HG03108 (cell line): ENCODE data around the gene C17orf107.
"Not testable (repeated sequence)": the region's sequence is repeated elsewhere in the genome, so short reads cannot be mapped to it uniquely, and the experiment has no call there.

Source experiments
- ATAC-seq: cut with Tn5 transposase; IDR thresholded peaks from one replicate; pipeline ENCODE4 v1.9.1; 2021; ENCODE audit warnings: moderate library complexity; ENCODE audit not compliant: unreplicated experiment

The C17orf107 gene

DNA sequence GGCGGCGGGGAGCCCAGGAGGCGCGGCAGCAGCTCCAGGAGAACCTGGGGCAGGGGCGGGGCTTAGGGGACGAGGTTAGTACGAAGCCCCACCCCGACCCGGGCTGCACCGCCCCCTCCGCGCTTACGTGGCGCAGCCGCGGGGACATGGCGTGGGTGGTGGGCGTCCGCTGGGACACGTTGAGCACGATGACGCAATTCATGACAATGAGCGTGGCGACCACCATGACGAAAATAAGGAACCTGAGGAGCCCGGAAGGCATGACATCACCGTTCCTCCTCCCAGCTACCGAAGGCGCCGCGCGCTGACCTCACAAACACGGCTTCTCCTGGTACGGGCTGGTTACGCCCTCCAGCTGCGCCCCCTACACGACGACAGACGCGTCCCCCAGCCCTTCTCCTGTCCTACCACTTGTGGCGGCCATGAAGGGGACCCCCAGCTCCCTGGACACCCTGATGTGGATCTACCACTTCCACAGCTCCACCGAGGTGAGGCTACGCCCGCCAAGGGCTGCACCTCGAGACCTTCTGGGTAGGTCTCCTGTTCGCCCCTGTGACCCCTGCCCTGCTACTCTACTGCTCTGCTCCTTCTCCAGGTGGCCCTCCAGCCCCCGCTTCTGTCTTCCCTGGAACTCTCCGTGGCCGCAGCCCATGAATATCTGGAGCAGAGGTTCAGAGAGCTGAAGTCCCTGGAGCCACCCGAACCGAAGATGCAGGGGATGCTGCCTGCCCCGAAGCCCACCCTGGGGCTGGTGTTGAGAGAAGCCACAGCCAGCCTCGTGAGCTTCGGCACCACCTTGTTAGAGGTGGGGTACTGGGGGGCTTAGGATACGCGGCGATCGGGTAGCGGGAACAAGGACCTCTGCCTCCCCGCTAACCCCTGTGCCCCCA lies at the start of gene C17orf107:
C17orf107 (plus strand) TSS at position 196 of the 890 bp plus-strand sequence; CDS start at position 423, 227 bp downstream.
- no peak for ATAC-seq

DNA sequence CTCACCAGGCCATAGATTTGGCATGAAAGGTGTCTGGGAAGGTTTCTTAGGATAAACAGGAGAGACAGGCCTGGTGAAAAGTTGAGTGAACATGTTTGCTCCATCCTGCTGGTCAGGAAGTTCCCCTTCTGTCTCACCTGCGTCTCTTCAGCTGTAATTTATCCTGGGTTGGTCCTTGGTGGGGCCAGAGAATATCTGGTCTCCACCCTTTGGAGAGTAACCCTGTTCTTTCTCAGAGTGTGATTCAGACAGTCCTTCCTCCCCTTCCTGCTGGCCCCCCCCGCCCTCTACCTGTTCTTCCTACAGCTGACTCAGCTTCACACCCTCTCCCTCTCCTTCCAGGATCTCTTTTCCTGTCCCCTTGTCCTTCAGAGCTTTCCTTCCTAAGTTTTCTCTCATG lies 49.1 kb upstream of the C17orf107 start:
- no peak for ATAC-seq

DNA sequence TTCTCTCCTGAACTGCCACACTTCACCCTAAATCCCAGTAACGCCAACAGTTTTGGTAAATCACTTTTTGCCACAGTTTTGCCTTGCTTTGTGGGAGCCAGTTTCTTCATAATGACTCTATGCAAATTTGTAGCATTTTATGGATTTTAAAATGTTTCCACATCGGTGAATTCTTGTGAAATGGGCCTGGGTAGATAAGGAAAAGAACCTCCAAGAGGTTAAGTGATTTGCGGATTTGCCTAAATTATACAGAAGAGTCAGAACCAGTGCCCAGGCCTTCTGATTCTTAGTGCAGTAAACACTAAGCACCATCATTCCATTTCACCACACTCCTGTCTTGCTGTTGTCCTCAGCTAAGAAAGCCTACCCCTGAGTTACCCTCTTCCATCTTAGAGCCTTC lies 48.3 kb upstream of the C17orf107 start:
- ATAC-seq: no peak

DNA sequence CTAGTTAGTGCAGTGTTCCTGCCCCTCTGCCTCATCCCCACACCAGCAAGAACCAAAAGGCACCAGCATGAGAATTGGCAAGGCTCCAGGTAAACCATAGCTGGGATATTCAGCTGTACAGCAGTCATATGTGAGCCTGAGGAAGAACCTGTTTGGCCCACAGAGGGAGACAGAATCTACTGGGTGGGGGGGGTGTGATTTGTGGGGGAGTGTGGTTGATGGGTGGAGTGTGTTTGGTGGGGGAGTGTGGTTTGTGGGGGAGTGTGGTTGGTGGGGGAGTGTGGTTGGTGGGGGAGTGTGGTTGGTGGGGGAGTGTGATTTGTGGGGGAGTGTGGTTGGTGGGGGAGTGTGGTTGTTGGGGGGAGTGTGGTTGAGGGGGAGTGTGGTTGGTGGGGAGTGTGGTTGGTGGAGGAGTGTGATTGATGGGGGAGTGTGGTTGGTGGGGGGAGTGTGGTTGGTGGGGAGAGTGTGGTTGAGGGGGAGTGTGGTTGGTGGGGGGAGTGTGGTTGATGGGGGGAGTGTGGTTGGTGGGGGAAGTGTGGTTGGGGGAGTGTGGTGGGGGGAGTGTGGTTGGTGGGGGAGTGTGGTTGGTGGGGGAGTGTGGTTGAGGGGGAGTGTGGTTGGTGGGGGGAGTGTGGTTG lies 46.6 kb upstream of the C17orf107 start:
- ATAC-seq: no peak

DNA sequence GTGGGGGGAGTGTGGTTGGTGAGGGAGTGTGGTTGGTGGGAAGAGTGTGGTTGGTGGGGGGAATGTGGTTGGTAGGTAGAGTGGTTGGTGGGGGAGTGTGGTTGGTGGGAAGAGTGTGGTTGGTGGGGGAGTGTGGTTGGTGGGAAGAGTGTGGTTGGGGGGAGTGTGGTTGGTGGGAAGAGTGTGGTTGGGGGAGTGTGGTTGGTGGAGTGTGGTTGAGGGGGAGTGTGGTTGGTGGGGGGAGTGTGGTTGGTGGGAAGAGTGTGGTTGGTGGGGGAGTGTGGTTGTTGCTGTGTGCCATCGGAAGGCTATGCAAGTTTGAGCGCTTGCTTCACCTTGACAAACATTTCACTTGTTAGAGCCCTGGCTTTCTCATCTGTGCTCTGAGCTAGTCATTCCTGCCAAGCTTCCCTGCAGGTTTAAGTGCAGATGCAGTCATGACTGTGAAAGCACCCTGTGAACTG lies 46.1 kb upstream of the C17orf107 start:
- no peak for ATAC-seq

DNA sequence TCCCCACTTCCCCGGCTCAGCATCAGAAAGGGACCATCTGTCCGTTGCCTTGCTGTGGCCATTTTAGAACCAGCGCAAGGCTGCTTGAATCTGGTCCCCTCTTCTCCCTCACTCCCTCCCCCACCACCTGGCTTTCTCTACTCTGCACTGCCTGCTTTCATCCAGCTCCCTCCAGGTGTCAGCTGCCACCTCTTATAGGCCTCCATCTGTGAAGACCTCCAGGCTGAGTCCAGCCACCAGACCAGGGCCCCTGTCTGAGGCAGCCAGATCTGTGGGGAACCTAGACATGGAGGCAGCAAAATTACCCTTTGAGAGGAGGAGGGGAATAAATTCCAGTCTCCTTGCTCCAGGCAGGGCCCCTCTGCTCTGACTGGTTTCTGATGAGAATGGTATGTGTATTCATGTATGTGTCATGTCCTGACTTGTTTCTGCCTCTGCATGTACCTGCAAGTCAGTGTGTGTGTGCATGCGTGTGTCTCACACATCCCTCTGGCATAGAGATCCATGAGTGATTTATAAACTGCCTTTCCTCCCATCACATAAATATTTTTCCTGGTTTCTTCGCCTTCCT lies 45.1 kb upstream of the C17orf107 start:
- no peak for ATAC-seq

DNA sequence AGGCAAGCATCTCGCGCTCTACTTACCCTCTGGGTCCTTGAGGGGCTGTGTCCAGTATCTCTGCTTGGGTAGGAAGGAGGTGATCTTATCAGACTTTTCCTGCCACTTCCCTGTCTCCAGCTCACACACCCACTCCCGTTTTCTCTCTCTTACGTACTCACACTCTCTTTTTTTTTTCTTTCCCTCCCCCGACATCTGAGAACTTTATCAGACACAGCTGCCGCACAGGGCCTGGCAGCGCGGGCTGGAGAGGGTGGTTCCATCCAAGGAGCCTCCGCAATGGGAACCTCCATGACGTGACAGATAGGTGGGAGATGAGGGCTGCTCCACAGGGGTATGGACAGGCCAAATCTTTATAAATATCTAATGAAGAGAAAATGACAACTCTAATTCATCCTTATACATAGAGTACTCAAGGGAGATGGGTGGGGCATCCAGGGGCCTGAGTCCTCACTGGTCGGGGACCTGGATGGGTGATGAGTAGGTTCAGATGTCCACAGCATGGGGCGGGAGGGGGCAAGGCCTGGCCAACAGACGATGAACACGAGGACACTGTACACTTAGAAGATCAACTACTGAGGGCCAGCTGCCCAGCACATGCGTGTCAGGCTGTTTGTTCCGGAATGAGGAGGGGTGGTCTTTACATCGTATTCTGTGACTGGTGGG lies 42.9 kb upstream of the C17orf107 start:
- ATAC-seq: no peak

DNA sequence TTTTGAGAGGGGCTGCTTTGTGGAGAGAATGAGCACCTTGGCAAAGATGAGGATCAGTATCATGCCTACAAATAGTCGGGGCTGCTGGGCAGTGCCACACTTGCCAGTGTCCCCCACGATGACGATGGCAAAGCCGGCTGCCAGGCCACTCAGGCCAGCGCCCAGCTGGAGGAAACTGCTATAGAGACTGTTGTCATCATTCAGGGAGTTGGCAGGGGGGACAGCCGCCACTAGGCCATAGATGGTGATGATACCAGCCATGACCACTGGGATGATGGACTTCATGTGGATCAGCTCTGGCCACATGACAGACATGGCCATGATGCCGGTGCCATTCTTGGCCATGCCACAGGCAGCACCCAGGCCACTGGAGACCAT lies 42.4 kb upstream of the C17orf107 start:
- ATAC-seq: no peak

DNA sequence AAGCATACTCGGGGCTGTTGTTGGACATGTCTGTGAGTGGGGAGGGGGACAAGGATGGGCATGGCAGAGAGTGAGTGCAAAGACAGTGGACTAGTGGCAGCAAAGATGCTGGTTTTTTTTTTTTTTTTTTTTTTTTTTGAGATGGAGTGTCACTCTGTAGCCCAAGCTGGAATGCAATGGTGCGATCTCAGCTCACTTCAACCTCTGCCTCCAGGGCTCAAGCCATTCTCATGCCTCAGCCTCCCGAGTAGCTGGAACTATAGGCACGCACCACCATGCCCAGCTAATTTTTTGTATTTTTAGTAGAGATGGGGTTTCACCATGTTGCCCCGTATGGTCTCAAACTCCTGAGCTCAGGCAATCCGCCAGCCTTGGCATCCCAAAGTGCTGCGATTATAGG lies 42.0 kb upstream of the C17orf107 start:
- ATAC-seq: not testable (repeated sequence)

DNA sequence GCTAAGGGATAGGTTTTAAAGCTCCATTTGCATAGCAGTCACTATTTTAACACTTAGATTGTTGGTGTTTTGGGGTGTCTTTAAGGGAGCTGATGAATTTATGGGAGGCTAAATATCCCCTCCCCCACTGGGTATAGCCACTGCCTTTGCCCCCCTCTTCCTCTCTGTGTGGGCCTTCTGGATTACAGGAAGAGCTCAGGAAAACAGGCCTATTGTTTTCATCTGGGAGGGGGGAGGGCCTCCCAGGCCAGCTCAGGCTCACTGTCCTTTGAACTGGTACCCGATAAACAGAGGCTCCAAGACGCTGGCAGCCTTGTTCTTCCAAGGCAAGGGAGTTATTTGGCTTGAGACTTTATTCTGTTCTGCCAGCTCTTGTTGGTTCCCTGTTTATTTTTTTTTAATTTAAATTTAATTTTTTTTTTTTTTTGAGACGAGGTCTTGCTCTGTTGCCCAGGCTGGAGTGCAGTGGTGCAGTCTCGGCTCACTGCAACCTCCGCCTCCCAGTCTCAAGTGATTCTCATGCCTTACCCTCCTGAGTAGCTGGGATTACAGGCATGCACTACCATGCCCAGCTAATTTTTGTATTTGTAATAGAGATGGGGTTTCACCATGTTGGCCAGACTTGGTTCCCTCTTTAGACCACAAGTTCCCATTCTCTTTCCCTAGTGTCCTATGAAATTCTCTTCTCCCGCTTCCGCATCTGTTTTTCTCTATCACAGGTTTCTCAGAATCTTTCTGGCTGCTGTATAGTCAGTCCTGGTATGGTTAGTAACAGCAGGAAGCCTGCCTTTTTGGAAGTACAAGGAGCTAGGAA lies 41.1 kb upstream of the C17orf107 start:
- no peak for ATAC-seq

DNA sequence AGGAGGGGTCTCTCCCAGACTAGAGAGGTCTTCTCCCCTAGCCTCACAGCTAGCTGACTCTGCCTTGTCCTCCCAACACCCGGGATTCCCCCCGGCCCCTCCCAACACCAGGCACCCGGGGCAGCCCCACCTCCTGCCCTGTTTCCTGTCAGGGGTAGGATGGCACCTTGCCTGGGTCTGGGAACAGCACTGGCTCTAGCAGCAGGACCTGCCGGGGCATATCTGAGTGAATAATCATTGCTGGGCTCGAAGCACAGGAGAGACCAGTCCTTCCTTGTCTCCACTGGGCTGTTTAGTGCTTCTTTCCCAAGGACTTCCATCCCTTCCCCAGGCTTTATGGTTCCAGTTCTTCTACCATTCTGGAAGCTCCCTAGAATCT lies 40.5 kb upstream of the C17orf107 start:
- ATAC-seq: no peak

DNA sequence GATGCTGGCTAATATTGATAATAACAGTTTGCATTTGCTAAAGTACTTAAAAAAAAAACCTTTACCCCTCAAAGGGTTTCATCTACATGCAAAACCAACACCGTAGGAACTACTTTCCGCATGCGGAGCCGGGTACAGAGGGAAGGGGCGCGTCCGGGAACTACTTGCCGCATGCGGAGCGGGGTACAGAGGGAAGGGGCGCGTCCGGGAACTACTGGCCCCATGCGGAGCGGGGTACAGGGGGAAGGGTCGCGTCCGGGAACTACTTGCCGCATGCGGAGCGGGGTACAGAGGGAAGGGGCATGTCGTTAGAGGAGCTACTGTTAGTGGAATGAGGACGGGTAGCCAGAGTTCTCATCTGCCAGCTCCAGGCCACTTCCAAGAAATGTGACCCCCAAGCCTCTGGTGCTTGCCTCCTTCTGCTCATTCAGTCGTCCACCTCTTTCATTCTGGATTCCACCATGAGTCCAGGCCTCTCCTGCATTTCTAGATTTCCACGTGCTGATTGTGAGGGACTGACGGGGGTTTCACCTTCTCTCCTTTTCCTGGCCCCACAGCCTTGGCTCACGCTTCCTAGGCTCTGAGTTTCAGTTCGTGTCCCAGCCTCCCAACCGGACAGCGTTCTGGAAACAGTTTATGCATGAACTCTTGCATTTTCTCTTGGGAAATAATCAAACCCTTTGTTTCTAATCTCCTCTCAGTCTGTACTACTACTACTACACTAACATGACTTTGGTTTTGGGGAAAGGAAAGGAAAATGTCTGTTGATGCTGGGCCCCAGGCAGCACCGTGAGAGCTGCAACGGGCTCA lies 39.3 kb upstream of the C17orf107 start:
- ATAC-seq: no peak

DNA sequence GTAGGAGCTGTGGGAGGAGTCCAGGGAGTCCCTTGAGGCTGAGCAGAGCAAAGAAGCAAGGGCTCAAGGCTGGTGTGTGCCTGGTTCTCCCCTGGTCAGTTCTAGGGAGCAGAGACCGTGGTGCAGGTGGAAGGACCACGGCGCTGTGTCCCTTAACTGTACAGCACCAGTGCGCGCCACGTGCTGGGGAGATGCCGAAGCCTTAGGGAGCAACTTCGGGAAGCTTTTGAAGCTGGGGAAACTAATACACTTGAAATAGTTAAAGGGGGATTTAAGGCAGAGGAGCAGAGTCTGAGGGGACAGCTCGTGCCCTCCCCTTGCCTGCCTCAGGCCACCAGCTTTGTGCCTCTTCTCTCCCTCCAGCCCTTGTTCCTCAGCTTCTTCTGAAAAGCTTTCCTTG lies 38.7 kb upstream of the C17orf107 start:
- no peak for ATAC-seq

DNA sequence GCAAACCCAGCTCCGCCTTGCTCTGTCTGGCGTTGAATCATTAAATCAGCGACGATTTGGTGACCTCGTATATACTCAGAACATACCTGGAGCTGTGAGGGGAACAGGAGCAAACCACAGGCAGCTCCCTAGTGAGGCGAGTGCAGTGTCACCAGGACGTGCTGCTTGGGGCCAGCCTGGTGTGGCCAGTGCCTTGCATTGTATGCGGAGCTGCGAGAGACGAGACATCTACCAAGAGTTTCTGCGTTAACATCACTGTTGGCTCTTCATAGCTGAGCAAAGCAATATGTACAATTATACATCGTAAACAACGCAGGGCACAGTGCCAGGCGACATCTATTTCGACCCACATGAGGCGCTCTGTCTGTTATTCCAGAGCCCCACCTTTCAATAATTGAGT lies 38.3 kb upstream of the C17orf107 start:
- no peak for ATAC-seq

DNA sequence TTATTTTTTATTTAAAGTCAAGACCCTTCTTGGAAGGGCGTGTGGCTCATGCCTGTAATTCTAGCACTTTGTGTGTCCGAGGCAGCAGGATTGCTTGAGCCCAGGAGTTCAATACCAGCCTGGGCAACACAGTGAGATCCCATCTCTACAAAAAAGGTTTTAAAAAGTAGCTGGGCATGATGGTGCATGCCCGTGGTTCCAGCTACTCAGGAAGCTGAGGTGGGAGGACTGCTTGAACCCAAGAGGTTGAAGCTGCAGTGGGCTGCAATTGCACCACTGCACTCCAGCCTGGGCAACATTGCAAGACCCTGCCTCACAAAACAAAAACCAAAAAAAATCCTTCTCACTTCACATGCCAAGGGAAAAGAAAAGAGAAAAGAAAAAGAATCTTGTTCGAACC lies 36.6 kb upstream of the C17orf107 start:
- no peak for ATAC-seq

DNA sequence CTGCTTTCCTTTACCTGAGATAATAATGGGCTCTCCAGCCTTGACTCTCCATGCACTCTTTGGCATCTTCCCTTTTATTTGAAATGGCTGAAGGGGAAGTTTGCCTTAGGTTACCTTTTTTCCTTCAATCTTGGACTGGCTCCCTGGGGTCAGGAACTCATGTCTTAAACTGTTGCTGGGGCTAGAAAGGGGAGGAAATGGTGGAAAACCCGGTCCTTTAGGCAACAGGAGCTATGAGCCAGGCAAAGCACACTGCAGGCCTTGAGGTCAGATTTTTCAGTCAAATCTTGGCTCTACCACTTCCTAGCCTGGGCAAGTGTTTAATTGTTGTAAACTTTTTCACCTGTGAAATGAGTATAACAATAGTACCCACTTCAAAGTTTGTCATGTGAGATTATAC lies 36.0 kb upstream of the C17orf107 start:
- ATAC-seq: no peak

DNA sequence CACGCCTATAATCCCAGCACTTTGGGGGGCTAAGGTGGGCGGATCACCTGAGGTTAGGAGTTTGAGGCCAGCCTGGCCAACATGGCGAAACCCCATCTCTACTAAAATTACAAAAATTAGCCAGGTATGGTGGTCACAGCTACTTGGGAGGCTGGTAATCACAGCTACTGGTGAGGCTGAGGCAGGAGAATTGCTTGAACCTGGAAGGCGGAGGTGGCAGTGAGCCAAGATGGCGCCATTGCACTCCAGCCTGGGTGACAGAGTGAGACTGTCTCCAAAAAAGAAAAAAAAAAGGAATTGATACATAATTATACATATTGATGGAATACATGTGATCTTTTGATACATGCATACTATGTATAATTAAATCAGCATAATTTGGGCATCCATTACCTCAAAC lies 31.8 kb upstream of the C17orf107 start:
- not testable (repeated sequence) for ATAC-seq

DNA sequence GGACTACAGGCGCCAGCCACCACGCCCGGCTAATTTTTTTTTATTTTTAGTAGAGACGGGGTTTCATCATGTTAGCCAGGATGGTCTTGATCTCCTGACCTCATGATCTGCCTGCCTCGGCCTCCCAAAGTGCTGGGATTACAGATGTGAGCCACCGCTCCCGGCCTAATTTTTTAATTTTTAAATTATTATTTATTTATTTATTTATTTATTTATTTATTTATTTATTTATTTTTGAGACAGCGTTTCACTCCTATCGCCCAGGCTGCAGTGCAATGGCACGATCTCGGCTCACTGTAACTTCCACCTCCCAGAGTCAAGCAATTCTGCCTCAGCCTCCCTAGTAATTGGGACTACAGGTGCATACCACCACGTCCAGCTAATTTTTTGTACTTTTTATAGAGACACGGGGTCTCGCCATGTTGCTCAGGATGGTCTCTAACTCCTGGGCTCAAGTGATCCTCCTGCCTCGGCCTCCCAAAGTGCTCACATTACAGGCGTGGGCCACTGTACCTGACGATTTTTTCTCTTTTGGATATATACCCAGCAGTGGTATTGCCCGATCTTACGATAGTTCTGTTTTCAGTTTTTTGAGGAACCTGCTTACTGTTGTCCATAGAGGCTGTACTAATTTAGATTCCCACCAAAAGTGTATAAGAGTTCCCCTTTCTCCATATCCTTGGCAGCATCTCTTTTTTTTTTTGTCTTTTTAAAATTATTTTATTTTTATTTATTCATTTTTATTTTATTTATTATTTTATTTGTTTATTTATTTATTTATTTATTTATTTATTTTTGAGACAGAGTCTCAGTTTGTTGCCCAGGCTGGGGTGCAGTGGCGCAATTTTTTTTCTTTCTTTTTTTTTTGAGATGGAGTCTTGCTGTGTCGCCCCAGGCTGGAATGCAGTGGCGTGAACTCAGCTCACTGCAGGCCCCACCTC lies 30.0 kb upstream of the C17orf107 start:
- ATAC-seq: not testable (repeated sequence)

DNA sequence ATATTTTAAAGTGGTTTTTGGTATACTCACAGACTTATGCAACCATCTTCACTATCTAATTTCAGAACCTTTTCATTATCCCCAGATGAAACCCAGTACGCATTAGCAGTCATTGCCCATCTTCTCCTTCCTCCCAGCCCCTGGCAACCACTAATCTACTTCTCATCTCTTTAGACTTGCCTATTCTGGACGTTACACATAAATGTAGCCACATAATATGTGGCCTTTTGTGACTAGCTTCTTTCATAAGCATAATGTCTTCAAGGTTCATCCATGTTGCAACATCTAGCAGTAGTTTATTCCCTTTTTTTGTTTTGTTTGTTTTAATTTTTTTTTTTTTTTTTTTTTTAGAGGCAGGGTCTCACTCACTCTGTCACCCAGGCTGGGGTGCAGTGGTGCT lies 28.5 kb upstream of the C17orf107 start:
- no peak for ATAC-seq
